Measurements from ENCODE around the gene BBOF1. TPM values are rescaled to one million over a fixed set of nuclear protein-coding genes. Genes with fewer than 3 reads are reported as not detected.

Gene BBOF1
- total and polyA plus RNA-seq, 2 experiments from 2014 or later: 6.4 to 18.2 TPM

DNA sequence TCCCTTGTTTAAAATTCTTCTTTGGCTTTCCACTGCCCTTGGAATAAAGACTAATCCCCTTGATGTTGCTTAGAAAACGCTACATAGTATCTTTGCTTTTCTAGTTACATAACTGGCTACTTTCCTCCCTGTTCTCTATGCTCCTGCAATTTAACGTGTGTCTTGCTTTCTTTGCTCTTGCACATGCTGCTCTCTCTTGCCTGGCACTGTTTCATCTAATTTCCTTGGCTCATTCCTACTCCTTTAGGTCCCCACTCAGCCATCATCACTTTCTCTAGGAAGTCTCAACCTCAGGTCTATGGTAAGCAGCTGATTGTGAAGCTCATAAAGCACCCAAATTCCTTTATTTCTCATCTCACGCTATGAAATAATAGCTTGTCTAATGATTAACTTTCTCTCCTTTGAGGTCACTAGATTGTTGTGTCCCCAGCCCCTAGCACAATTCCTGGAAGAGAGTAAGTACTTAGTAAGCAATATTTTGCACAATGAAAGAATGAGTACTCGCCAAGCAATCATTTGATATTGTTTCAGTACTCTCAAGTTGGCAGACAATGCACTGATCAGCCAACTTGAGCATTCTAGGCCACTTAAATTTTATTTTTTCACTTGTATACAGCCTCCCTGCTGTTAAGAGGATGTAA lies 61.8 kb downstream of the BBOF1 start:
- H3K9me3 ChIP-seq (ENCODE audit: low read depth): no peaks in the 10 kb centered on the region
- H3F3A ChIP-seq (ENCODE audit: insufficient read depth): no peaks in the 10 kb centered on the region
- H3K4me1 ChIP-seq (ENCODE audit: insufficient read depth): peaks cover 13% of the 10 kb centered on the region
- no peak overlapping the region for H3K27ac ChIP-seq
- H4K20me1 ChIP-seq (ENCODE audit: insufficient read depth): no peaks in the 10 kb centered on the region
- no peak overlapping the region for H2AFZ ChIP-seq
- H3K4me3 ChIP-seq: no peak overlapping the region
- H3K36me3 ChIP-seq (ENCODE audit: low read depth): no peaks in the 10 kb centered on the region
- H3K79me2 ChIP-seq (ENCODE audit: insufficient read depth): peaks cover 4% of the 10 kb centered on the region
- no peaks in the 10 kb centered on the region for H3K9me2 ChIP-seq (ENCODE audit: insufficient read depth)
- 69 to 72% methylated on average over 4 of the region's 4 CpGs for WGBS, 2 experiments (ENCODE audit: low coverage in 1 of 2, low lambda C conversion rate in 2 of 2, missing lambda C conversion rate in 2 of 2)
- H3K9ac ChIP-seq: no peak overlapping the region
- no peak overlapping the region for H3K4me2 ChIP-seq (ENCODE audit: unreplicated experiment)
- DNase-seq: no peak
- in situ Hi-C loops (cut with MboI): no loop called here
- TF ChIP-seq EZH2 (IDR thresholded peaks at IDR 0.05; ENCODE audit: insufficient read depth, poor library complexity, severe bottlenecking) (no peak), EZH2phosphoT487 (IDR thresholded peaks at IDR 0.05; ENCODE audit: insufficient read depth, low read depth) (no peak)
- no peaks in the 10 kb centered on the region for H3K27me3 ChIP-seq (replicated peaks; ENCODE audit: insufficient read depth)

GRCh38 chr14:74081491-74081890 lies 62.3 kb downstream of the BBOF1 start:
- DNase-seq: no peak
- Histone ChIP-seq H3K27ac (no peak overlapping the region), H3K9me2 (ENCODE audit: insufficient read depth) (no peaks in the 10 kb centered on the region), H3F3A (ENCODE audit: insufficient read depth) (no peaks in the 10 kb centered on the region), H3K27me3 (replicated peaks; ENCODE audit: insufficient read depth) (no peaks in the 10 kb centered on the region), H3K79me2 (ENCODE audit: insufficient read depth) (peaks cover 10% of the 10 kb centered on the region), H2AFZ (no peak overlapping the region), H3K9me3 (ENCODE audit: low read depth) (no peaks in the 10 kb centered on the region), H3K4me3 (no peak overlapping the region), H3K4me2 (ENCODE audit: unreplicated experiment) (no peak overlapping the region), H4K20me1 (ENCODE audit: insufficient read depth) (no peaks in the 10 kb centered on the region), H3K4me1 (ENCODE audit: insufficient read depth) (peaks cover 16% of the 10 kb centered on the region), H3K9ac (no peak overlapping the region), H3K36me3 (ENCODE audit: low read depth) (no peaks in the 10 kb centered on the region)
- in situ Hi-C loops (cut with MboI): no loop called here
- TF ChIP-seq EZH2phosphoT487 (IDR thresholded peaks at IDR 0.05; ENCODE audit: insufficient read depth, low read depth): no peak
- no peak for TF ChIP-seq EZH2 (IDR thresholded peaks at IDR 0.05; ENCODE audit: insufficient read depth, poor library complexity, severe bottlenecking)
- WGBS, 2 experiments (ENCODE audit: low coverage in 1 of 2, low lambda C conversion rate in 2 of 2, missing lambda C conversion rate in 2 of 2): 96 to 98% methylated on average over 3 of the region's 3 CpGs

GRCh38 chr14:74083161-74083560 lies 64.0 kb downstream of the BBOF1 start:
- no peaks in the 10 kb centered on the region for H4K20me1 ChIP-seq (ENCODE audit: insufficient read depth)
- 69 to 70% methylated on average over 3 of the region's 3 CpGs for WGBS, 2 experiments (ENCODE audit: low coverage in 1 of 2, low lambda C conversion rate in 2 of 2, missing lambda C conversion rate in 2 of 2)
- H3K27ac ChIP-seq: no peak overlapping the region
- H3K9me3 ChIP-seq (ENCODE audit: low read depth): no peaks in the 10 kb centered on the region
- peak; percentile 13 for DNase-seq
- H2AFZ ChIP-seq: peak overlapping the region; percentile 98
- peak overlapping the region; percentile 88 for H3K4me2 ChIP-seq (ENCODE audit: unreplicated experiment)
- no peaks in the 10 kb centered on the region for H3K27me3 ChIP-seq (replicated peaks; ENCODE audit: insufficient read depth)
- in situ Hi-C loops (cut with MboI): no loop called here
- H3K79me2 ChIP-seq (ENCODE audit: insufficient read depth): peaks cover 26% of the 10 kb centered on the region
- no peaks in the 10 kb centered on the region for H3F3A ChIP-seq (ENCODE audit: insufficient read depth)
- no peaks in the 10 kb centered on the region for H3K9me2 ChIP-seq (ENCODE audit: insufficient read depth)
- peaks cover 16% of the 10 kb centered on the region for H3K4me1 ChIP-seq (ENCODE audit: insufficient read depth)
- TF ChIP-seq EZH2 (IDR thresholded peaks at IDR 0.05; ENCODE audit: insufficient read depth, poor library complexity, severe bottlenecking): no peak
- no peak for TF ChIP-seq EZH2phosphoT487 (IDR thresholded peaks at IDR 0.05; ENCODE audit: insufficient read depth, low read depth)
- peak overlapping the region; percentile 88 for H3K9ac ChIP-seq
- H3K4me3 ChIP-seq: peak overlapping the region; percentile 83
- no peaks in the 10 kb centered on the region for H3K36me3 ChIP-seq (ENCODE audit: low read depth)

DNA sequence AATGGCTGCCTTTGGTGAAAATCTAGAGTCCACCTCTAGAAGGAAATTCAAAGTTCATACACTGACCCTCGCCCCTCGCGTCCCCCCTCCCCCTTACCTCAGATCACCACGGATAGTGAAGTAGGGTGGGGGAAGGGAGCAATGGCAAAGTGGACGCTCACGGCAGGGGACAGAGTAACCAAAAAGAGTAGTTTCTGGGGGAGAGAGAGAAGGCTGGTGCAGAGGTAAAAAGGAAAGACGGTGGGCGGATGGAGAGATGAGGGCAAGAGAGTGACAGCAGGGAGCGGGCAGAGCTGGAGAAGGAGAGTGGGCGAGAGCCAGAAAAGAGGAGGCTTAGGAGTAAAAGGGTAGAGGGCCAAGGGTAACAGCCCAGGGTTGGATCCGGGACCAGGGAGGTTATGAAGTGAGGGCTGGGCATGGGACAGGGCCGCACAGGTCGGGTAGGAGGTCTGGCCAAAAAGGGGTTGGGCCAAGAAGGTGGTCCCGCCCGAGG lies 64.7 kb downstream of the BBOF1 start:
- no peaks in the 10 kb centered on the region for H3K9me3 ChIP-seq (ENCODE audit: low read depth)
- peak overlapping the region; percentile 88 for H3K4me2 ChIP-seq (ENCODE audit: unreplicated experiment)
- H3K36me3 ChIP-seq (ENCODE audit: low read depth): no peaks in the 10 kb centered on the region
- peaks cover 32% of the 10 kb centered on the region for H3K79me2 ChIP-seq (ENCODE audit: insufficient read depth)
- no peak for TF ChIP-seq EZH2phosphoT487 (IDR thresholded peaks at IDR 0.05; ENCODE audit: insufficient read depth, low read depth)
- no peak for TF ChIP-seq EZH2 (IDR thresholded peaks at IDR 0.05; ENCODE audit: insufficient read depth, poor library complexity, severe bottlenecking)
- H3K9me2 ChIP-seq (ENCODE audit: insufficient read depth): no peaks in the 10 kb centered on the region
- H3K9ac ChIP-seq: peak overlapping the region; percentile 88
- H3K4me3 ChIP-seq: peak overlapping the region; percentile 83
- peaks cover 16% of the 10 kb centered on the region for H3K4me1 ChIP-seq (ENCODE audit: insufficient read depth)
- H3K27ac ChIP-seq: peak overlapping the region; percentile 49
- H3F3A ChIP-seq (ENCODE audit: insufficient read depth): no peaks in the 10 kb centered on the region
- in situ Hi-C loops (cut with MboI): no loop called here
- 2% methylated on average over 15 of the region's 15 CpGs for WGBS, 2 experiments (ENCODE audit: low coverage in 1 of 2, low lambda C conversion rate in 2 of 2, missing lambda C conversion rate in 2 of 2)
- no peaks in the 10 kb centered on the region for H4K20me1 ChIP-seq (ENCODE audit: insufficient read depth)
- no peaks in the 10 kb centered on the region for H3K27me3 ChIP-seq (replicated peaks; ENCODE audit: insufficient read depth)
- DNase-seq: no peak
- peak overlapping the region; percentile 98 for H2AFZ ChIP-seq
